ENCODE data around the gene HTT. TPM values are rescaled to one million over a fixed set of nuclear protein-coding genes. Genes with fewer than 3 reads are reported as not detected.

The HTT gene
- total RNA-seq, 4 donors from 2014 or later = 50.1 to 192 (median 81.0) TPM

DNA sequence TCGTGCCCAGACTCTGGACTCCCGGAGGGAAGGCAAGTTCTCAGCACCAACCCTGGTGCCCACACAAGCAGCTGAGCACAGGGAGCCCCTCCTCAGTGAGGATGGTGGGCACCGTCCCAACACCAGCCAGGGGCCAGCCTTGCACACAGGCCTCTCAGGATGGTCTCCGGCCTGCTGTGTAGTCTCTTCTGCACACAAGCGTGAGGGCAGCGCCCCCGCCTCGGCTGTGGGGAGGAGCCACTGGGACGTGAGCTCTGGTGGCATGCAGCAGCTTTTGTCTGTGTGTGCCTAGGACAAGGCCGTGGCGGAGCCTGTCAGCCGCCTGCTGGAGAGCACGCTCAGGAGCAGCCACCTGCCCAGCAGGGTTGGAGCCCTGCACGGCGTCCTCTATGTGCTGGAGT lies 158.4 kb downstream of the HTT start:
- TF ChIP-seq EP300 (IDR thresholded peaks at IDR 0.05) (no peak), POLR2AphosphoS5 (IDR thresholded peaks at IDR 0.05) (no peak), POLR2A (IDR thresholded peaks at IDR 0.05) (no peak)
- TF ChIP-seq, protein P1, sequence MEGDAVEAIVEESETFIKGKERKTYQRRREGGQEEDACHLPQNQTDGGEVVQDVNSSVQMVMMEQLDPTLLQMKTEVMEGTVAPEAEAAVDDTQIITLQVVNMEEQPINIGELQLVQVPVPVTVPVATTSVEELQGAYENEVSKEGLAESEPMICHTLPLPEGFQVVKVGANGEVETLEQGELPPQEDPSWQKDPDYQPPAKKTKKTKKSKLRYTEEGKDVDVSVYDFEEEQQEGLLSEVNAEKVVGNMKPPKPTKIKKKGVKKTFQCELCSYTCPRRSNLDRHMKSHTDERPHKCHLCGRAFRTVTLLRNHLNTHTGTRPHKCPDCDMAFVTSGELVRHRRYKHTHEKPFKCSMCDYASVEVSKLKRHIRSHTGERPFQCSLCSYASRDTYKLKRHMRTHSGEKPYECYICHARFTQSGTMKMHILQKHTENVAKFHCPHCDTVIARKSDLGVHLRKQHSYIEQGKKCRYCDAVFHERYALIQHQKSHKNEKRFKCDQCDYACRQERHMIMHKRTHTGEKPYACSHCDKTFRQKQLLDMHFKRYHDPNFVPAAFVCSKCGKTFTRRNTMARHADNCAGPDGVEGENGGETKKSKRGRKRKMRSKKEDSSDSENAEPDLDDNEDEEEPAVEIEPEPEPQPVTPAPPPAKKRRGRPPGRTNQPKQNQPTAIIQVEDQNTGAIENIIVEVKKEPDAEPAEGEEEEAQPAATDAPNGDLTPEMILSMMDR (IDR thresholded peaks at IDR 0.05) = no peak
- no peaks in the 10 kb centered on the region for H3K27me3 ChIP-seq
- no peak for DNase-seq (ENCODE audit: low spot score in 2 of 2)
- WGBS = 80% methylated on average over 6 of the region's 15 CpGs
- no peak overlapping the region for H3K27ac ChIP-seq
- no peak overlapping the region for H3K4me3 ChIP-seq
- H3K4me1 ChIP-seq = no peaks in the 10 kb centered on the region
- H3K36me3 ChIP-seq = peaks cover 100% of the 10 kb centered on the region
- H3K9me3 ChIP-seq = no peaks in the 10 kb centered on the region

DNA sequence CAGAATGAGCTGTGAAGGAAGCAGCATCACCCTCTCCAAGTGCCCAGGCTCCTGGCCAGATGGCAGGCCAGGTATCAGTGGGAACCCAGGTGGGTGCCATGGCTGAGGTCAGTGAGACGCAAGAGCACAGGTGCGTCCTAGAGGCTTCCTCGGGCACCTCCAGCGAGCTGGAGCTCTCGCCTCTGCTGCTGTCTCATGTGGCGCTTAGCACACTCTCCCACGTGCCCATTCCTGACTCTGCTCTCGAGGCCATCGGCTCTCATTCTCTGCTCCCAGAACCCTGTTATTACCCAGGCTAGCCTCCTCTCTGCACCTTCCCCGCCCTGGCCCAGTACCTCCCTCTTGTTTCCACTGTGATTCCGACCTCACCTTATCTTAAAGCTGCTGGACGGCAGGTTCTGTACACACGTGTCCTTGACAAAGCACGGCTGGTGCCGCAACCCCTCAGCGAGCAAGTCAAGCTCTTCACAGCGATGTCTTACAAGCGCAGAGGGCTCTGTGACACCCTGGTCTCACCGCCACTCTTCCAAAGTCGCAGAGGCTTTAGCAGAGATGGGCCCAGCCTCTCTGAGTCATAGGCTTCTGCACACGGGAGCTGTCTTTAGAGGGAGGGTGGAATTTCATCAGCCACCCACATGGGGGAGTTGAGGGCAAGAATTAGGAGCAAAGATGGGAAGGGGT lies 159.1 kb downstream of the HTT start:
- H3K4me3 ChIP-seq = no peak overlapping the region
- H3K27me3 ChIP-seq = no peaks in the 10 kb centered on the region
- H3K9me3 ChIP-seq = no peaks in the 10 kb centered on the region
- 90% methylated on average over 21 of the region's 21 CpGs for WGBS
- H3K4me1 ChIP-seq = no peaks in the 10 kb centered on the region
- H3K27ac ChIP-seq = no peak overlapping the region
- no peak for DNase-seq (ENCODE audit: low spot score in 2 of 2)
- TF ChIP-seq POLR2AphosphoS5 (IDR thresholded peaks at IDR 0.05) (no peak), POLR2A (IDR thresholded peaks at IDR 0.05) (no peak), EP300 (IDR thresholded peaks at IDR 0.05) (no peak)
- TF ChIP-seq, protein P1 (IDR thresholded peaks at IDR 0.05) = no peak
- peaks cover 100% of the 10 kb centered on the region for H3K36me3 ChIP-seq

DNA sequence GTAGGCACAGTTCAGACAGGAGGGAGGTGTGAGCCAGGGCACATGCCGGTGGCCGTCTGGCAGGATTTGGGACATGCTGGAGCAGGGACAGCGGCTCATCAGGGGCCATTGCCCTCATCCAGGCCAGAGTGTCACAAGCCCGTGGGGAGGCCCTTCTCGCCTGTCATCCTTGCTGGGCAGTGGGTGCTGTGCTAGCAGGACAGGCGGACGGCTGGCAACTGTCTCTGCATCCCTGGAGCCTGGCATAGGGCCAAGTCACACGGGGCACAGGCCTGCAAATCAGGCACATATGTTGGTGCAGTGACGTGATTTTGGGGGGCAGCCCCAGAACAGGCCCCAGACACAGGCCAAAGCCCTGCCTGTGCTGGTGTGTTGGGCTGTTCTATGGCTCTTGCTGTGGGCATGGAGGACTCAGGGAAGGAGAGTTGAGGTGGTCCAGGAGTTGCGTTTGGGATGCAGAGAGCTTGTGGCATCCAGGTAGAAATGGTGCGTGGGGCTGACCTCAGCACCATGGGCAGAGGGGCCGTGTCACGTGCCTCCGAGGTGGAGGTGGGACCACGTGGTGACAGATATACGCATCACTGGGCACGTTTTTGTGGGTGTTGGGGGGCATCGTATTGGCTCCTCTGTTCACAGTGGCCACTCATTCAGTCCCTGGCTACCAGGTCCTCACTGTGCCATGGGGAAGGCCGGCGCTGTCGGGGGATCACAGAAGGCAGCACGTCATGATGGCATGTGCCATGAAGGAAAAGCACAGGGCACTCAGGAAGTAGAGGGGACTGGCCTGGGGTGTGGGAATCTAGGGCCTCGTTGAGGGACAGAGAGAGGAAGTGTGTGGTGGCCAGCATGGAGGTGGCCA lies 159.9 kb downstream of the HTT start:
- Histone ChIP-seq H3K27me3 (no peaks in the 10 kb centered on the region), H3K4me3 (no peak overlapping the region), H3K4me1 (no peaks in the 10 kb centered on the region), H3K36me3 (peaks cover 100% of the 10 kb centered on the region), H3K27ac (no peak overlapping the region), H3K9me3 (no peaks in the 10 kb centered on the region)
- DNase-seq (ENCODE audit: low spot score in 2 of 2) = no peak
- 89% methylated on average over 23 of the region's 23 CpGs for WGBS
- no peak for TF ChIP-seq POLR2AphosphoS5 (IDR thresholded peaks at IDR 0.05)
- no peak for TF ChIP-seq EP300 (IDR thresholded peaks at IDR 0.05)
- TF ChIP-seq POLR2A (IDR thresholded peaks at IDR 0.05) = no peak
- TF ChIP-seq, protein P1 (IDR thresholded peaks at IDR 0.05) = no peak

DNA sequence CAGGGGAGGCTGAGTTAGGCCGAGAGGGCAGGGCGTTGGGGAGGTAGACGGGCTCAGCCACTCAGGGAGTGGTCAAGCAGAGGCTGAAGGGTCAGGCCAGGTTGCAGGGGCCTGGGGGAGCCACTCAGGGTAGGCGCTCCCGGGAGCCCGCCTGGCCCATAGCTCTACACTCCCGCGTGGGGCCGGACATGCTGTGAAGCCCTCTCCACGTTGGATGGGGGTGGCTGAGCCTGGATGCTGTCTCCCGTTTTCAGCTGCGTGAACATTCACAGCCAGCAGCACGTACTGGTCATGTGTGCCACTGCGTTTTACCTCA lies 160.5 kb downstream of the HTT start:
- H3K36me3 ChIP-seq = peaks cover 100% of the 10 kb centered on the region
- TF ChIP-seq, protein P1 (IDR thresholded peaks at IDR 0.05) = no peak
- TF ChIP-seq EP300 (IDR thresholded peaks at IDR 0.05) (no peak), POLR2AphosphoS5 (IDR thresholded peaks at IDR 0.05) (no peak), POLR2A (IDR thresholded peaks at IDR 0.05) (no peak)
- no peak for DNase-seq (ENCODE audit: low spot score in 2 of 2)
- WGBS = 85% methylated on average over 7 of the region's 14 CpGs
- no peaks in the 10 kb centered on the region for H3K27me3 ChIP-seq
- no peaks in the 10 kb centered on the region for H3K4me1 ChIP-seq
- no peak overlapping the region for H3K4me3 ChIP-seq
- H3K9me3 ChIP-seq = no peaks in the 10 kb centered on the region
- H3K27ac ChIP-seq = no peak overlapping the region

DNA sequence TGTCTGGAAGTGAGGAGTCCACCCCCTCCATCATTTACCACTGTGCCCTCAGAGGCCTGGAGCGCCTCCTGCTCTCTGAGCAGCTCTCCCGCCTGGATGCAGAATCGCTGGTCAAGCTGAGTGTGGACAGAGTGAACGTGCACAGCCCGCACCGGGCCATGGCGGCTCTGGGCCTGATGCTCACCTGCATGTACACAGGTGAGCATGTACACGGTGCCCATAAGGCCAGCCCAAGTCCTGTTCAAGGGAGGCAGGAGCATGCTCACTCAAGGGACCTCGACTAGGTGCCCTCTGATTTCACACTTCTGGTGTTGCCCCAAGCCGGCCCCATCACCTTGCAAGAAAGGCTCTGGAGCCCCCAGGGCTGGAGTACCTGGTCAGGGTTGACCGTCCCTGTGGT lies 161.1 kb downstream of the HTT start:
- H3K9me3 ChIP-seq = no peaks in the 10 kb centered on the region
- TF ChIP-seq EP300 (IDR thresholded peaks at IDR 0.05) = no peak
- TF ChIP-seq, protein P1 (IDR thresholded peaks at IDR 0.05) = no peak
- TF ChIP-seq POLR2A (IDR thresholded peaks at IDR 0.05) = no peak
- no peak for TF ChIP-seq POLR2AphosphoS5 (IDR thresholded peaks at IDR 0.05)
- H3K27ac ChIP-seq = no peak overlapping the region
- DNase-seq (ENCODE audit: low spot score in 2 of 2) = no peak
- WGBS = 93% methylated on average over 10 of the region's 11 CpGs
- H3K36me3 ChIP-seq = peaks cover 100% of the 10 kb centered on the region
- no peaks in the 10 kb centered on the region for H3K4me1 ChIP-seq
- no peak overlapping the region for H3K4me3 ChIP-seq
- no peaks in the 10 kb centered on the region for H3K27me3 ChIP-seq

Data from suprapubic skin (tissue), 4 donors.